ENCODE measurements around the gene RAB31. TPM values are rescaled to one million over a fixed set of nuclear protein-coding genes. Genes with fewer than 3 reads are reported as not detected.

RAB31 gene
- total RNA-seq, 1 experiment from 2014 or later, result 2.3 TPM

DNA sequence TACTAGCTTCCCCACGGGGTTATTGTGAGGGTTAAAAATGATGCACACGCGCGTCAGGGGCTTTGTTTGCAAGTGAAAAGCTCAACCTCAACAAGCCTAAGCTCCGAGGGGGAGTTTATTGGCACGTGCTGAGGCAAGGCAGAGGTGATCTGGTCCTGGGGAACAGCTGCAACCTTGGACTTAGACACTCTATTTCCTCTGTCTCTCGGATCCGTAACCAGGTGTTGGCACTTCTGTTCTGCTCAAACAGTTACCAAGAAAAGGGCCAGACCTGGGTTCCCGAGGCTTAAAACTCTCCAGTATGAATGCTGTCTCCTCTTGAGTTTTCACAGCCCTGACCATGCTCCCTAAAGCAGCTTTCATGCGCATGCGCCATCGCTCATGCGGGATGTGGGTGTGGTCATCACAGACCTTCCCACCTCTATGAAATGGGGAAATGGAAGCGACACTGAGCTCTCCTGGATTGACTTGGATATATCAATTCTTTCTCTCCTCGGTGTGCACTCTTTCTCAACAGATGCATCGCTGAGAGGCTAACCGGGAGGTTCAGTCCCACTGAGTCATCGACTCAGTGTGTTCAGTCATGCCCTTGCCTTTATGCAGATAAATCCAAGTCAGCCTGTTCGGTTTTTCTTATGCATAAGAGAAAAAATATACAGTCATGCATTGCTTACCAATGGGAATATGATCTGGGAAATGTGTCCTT, 19.9 kb upstream of the RAB31 start:
- TF ChIP-seq, protein P1, sequence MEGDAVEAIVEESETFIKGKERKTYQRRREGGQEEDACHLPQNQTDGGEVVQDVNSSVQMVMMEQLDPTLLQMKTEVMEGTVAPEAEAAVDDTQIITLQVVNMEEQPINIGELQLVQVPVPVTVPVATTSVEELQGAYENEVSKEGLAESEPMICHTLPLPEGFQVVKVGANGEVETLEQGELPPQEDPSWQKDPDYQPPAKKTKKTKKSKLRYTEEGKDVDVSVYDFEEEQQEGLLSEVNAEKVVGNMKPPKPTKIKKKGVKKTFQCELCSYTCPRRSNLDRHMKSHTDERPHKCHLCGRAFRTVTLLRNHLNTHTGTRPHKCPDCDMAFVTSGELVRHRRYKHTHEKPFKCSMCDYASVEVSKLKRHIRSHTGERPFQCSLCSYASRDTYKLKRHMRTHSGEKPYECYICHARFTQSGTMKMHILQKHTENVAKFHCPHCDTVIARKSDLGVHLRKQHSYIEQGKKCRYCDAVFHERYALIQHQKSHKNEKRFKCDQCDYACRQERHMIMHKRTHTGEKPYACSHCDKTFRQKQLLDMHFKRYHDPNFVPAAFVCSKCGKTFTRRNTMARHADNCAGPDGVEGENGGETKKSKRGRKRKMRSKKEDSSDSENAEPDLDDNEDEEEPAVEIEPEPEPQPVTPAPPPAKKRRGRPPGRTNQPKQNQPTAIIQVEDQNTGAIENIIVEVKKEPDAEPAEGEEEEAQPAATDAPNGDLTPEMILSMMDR (IDR thresholded peaks at IDR 0.05; ENCODE audit: unreplicated experiment), result no peak
- no peaks in the 10 kb centered on the region for H3K9me3 Mint-ChIP-seq (ENCODE audit: low read depth, unreplicated experiment)
- H3K36me3 Mint-ChIP-seq (ENCODE audit: insufficient read depth, unreplicated experiment), result no peaks in the 10 kb centered on the region
- CTCF ChIA-PET, result interaction anchor here (0.6 kb wide), 1 partner anchor 212 kb away, joined by 5 read pairs; no protein-coding TSS in a partner anchor
- H3K27me3 Mint-ChIP-seq (ENCODE audit: unreplicated experiment), result no peaks in the 10 kb centered on the region
- peaks cover 11% of the 10 kb centered on the region for H3K4me1 Mint-ChIP-seq (ENCODE audit: low read depth, unreplicated experiment)
- no peak overlapping the region for H3K4me3 Mint-ChIP-seq (ENCODE audit: low read depth, unreplicated experiment)
- intact Hi-C loops (cut with micrococcal nuclease; ENCODE audit: unreplicated experiment), result no loop called here
- DNase-seq, result no peak
- H3K27ac Mint-ChIP-seq (ENCODE audit: unreplicated experiment), result no peak overlapping the region
- BruUV-seq (replicated peaks), result no TSS peak

DNA sequence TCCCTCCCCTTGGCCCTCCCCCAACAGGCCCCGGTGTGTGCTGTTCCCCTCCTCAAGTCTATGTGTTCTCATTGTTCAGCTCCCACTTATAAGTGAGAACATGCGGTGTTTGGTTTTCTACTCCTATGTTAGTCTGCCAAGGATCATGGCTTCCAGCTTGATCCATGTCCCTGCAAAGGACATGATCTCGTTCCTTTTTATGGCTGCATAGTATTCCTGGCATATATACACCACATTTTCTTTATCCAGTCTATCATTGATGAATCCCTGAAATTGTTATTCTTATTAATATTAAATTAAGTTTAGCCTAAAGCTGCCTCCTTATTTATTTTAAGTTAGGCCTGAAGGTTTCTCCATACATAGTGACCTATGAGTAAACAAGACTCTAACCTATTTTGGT, 18.8 kb upstream of the RAB31 start:
- Mint-ChIP-seq H3K27me3 (ENCODE audit: unreplicated experiment) (no peaks in the 10 kb centered on the region), H3K36me3 (ENCODE audit: insufficient read depth, unreplicated experiment) (no peaks in the 10 kb centered on the region), H3K4me3 (ENCODE audit: low read depth, unreplicated experiment) (no peak overlapping the region), H3K4me1 (ENCODE audit: low read depth, unreplicated experiment) (peaks cover under 1% of the 10 kb centered on the region), H3K27ac (ENCODE audit: unreplicated experiment) (no peak overlapping the region), H3K9me3 (ENCODE audit: low read depth, unreplicated experiment) (no peaks in the 10 kb centered on the region)
- intact Hi-C loops (cut with micrococcal nuclease; ENCODE audit: unreplicated experiment), result no loop called here
- CTCF ChIA-PET, result no interaction called here
- no peak for DNase-seq
- TF ChIP-seq, protein P1 (IDR thresholded peaks at IDR 0.05; ENCODE audit: unreplicated experiment), result no peak
- no TSS peak for BruUV-seq (replicated peaks)

DNA sequence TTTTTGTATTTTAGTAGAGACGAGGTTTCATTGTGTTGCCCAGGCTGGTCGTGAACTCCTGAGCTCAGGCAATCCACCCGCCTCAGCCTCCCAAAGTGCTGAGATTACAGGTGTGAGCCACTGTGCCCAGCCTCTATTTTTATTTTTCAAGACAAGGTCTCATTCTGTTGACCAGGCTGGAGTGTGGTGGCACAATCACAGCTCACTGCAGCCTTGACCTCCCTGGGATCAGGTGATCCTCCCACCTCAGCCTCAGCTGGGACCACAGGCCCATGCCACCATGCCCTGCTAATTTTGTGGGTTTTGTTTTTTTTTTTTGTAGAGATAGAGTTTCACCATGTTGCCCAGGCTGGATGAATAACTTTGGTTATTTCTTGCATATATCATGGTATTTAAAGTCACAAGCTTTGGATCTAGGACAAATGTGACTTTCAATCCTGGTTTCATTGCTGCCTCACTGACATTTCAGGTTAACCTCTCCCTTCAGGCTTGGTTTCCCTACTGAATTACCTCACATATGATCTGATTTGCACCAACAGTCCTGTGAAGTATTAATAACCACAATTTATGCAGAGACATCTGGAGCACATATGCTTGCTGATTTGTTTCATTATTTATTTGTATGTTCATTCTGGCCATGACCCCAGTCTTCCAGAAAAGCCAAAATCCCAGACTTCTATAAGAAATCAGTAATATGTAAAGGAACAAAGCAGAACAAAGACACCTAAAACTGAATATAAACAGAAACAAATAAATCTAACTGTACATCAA, 17.5 kb upstream of the RAB31 start:
- DNase-seq, result no peak
- H3K27me3 Mint-ChIP-seq (ENCODE audit: unreplicated experiment), result no peaks in the 10 kb centered on the region
- no peak overlapping the region for H3K27ac Mint-ChIP-seq (ENCODE audit: unreplicated experiment)
- H3K4me1 Mint-ChIP-seq (ENCODE audit: low read depth, unreplicated experiment), result no peaks in the 10 kb centered on the region
- no peaks in the 10 kb centered on the region for H3K36me3 Mint-ChIP-seq (ENCODE audit: insufficient read depth, unreplicated experiment)
- BruUV-seq (replicated peaks), result no TSS peak
- CTCF ChIA-PET, result interaction anchor here (0.7 to 1.0 kb wide), 2 partner anchors 10 to 25 kb away, joined by 3 to 5 read pairs; no protein-coding TSS in a partner anchor
- no peaks in the 10 kb centered on the region for H3K9me3 Mint-ChIP-seq (ENCODE audit: low read depth, unreplicated experiment)
- TF ChIP-seq, protein P1 (IDR thresholded peaks at IDR 0.05; ENCODE audit: unreplicated experiment), result no peak
- intact Hi-C loops (cut with micrococcal nuclease; ENCODE audit: unreplicated experiment), result no loop called here
- no peak overlapping the region for H3K4me3 Mint-ChIP-seq (ENCODE audit: low read depth, unreplicated experiment)

DNA sequence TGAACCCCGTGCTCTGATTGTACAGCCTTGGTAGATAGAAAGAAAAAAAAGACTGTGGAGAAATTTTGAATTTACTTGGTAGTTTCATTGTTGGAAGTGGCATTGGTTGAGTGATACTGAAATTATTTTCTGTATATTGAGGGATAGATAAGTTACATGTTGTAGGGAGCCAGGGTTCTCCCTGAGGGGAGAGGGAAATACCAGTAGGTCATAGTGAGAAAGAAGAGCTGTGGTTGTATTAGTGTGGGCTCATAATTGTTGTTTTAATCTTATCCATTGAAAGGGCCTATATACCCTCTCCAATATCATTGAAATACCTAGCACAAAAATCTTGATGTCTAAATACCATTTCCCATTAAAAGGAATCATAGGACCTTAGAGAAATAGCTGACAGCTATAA, 16.9 kb upstream of the RAB31 start:
- H3K27ac Mint-ChIP-seq (ENCODE audit: unreplicated experiment), result no peak overlapping the region
- no peaks in the 10 kb centered on the region for H3K36me3 Mint-ChIP-seq (ENCODE audit: insufficient read depth, unreplicated experiment)
- CTCF ChIA-PET, result interaction anchor here (0.7 kb wide), 1 partner anchor 25 kb away, joined by 3 read pairs; no protein-coding TSS in a partner anchor
- no peaks in the 10 kb centered on the region for H3K4me1 Mint-ChIP-seq (ENCODE audit: low read depth, unreplicated experiment)
- BruUV-seq (replicated peaks), result no TSS peak
- no peak overlapping the region for H3K4me3 Mint-ChIP-seq (ENCODE audit: low read depth, unreplicated experiment)
- DNase-seq, result no peak
- intact Hi-C loops (cut with micrococcal nuclease; ENCODE audit: unreplicated experiment), result no loop called here
- peaks cover under 1% of the 10 kb centered on the region for H3K27me3 Mint-ChIP-seq (ENCODE audit: unreplicated experiment)
- TF ChIP-seq, protein P1 (IDR thresholded peaks at IDR 0.05; ENCODE audit: unreplicated experiment), result no peak
- no peaks in the 10 kb centered on the region for H3K9me3 Mint-ChIP-seq (ENCODE audit: low read depth, unreplicated experiment)

Data from Calu3 (cell line).